ENCODE measurements around the gene ADORA2A. TPM values are rescaled to one million over a fixed set of nuclear protein-coding genes. Genes with fewer than 3 reads are reported as not detected.

The ADORA2A gene
- total and polyA plus RNA-seq, 9 donors = 0.57 to 5.0 (median 2.7) TPM

DNA sequence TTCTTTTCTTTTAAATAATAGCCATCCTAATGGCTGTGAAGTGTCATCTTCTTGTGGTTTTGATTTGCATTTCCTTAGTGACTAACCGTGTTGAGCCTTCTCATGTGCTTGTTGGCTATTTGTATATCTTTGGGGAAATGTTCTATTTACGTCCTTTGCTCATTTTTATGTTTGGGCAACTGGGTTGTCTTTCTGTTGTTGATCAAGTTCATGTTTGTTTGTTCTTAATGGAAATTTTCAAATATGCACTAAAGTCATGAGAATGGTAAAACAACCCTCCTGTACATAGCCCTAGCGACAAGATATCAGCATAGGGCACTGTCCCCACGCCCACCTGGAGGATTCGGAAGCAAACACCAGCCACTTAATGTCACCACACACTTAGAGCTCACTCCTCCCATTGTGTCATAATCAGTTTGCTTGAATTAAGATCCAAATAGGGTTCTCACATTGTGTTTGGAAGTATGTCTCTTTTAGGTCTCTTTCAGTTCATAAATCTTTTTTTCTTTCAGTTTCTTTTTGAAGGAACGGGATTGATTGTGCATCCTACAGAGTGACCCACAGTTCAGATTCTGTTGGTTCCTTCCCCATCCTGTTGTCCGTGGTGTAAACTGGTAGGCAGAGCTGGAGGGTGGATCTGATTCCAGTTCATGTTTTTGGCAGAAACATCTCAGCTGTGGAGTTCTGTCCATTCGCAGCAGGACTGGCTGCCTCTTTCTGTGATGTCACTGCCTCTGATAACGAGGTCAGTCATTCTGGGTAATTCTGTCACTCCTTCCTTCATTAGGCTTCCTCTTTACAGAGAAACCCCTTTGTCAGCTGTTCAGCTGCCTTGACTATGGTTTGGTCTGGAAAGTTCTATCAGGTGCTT is 26.4 kb upstream of the ADORA2A start:
- no peak overlapping the region for H3K27ac ChIP-seq
- H3K36me3 ChIP-seq = no peaks in the 10 kb centered on the region
- peaks cover 4% of the 10 kb centered on the region for H3K4me1 ChIP-seq (ENCODE audit: insufficient read depth)
- intact Hi-C loops (cut with DNase I) = no loop called here
- H3K4me3 ChIP-seq = no peak overlapping the region
- TF ChIP-seq CTCF (IDR thresholded peaks at IDR 0.05) (no peak), POLR2A (IDR thresholded peaks at IDR 0.05) (no peak), EP300 (IDR thresholded peaks at IDR 0.05) (no peak)
- 71 to 77% (median 73%) methylated on average over 9 of the region's 9 CpGs for WGBS, 3 donors
- no peaks in the 10 kb centered on the region for H3K27me3 ChIP-seq
- H3K9me3 ChIP-seq = no peaks in the 10 kb centered on the region
- no peak for DNase-seq

DNA sequence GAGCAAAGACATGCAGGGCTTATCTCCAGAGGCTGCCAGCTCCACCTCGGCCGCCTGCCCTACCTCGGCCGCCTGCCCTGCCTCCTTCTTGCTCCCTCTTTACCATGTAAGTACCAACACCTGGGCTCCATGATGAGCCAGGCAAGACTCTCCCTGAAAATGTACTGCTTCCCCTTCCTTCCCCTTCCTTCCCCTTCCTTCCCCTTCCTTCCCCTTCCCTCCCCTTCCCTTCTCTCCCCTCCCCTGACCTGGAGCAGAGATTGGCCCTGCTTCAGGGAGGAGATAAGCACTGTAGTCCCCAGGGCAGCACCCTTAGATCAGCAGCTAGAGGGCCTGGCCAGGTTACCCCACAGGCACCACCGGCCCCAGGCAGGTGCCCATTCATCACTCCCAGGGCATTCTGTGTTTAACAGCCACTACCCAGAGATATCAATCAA is 25.4 kb upstream of the ADORA2A start:
- TF ChIP-seq POLR2A (IDR thresholded peaks at IDR 0.05) (no peak), CTCF (IDR thresholded peaks at IDR 0.05) (no peak), EP300 (IDR thresholded peaks at IDR 0.05) (no peak)
- no peak overlapping the region for H3K27ac ChIP-seq
- H3K9me3 ChIP-seq = no peaks in the 10 kb centered on the region
- H3K4me3 ChIP-seq = no peak overlapping the region
- intact Hi-C loops (cut with DNase I) = no loop called here
- DNase-seq = no peak
- no peaks in the 10 kb centered on the region for H3K36me3 ChIP-seq
- no peaks in the 10 kb centered on the region for H3K27me3 ChIP-seq
- peaks cover 7% of the 10 kb centered on the region for H3K4me1 ChIP-seq (ENCODE audit: insufficient read depth)
- 89 to 95% (median 93%) methylated on average over 5 of the region's 5 CpGs for WGBS, 3 donors

DNA sequence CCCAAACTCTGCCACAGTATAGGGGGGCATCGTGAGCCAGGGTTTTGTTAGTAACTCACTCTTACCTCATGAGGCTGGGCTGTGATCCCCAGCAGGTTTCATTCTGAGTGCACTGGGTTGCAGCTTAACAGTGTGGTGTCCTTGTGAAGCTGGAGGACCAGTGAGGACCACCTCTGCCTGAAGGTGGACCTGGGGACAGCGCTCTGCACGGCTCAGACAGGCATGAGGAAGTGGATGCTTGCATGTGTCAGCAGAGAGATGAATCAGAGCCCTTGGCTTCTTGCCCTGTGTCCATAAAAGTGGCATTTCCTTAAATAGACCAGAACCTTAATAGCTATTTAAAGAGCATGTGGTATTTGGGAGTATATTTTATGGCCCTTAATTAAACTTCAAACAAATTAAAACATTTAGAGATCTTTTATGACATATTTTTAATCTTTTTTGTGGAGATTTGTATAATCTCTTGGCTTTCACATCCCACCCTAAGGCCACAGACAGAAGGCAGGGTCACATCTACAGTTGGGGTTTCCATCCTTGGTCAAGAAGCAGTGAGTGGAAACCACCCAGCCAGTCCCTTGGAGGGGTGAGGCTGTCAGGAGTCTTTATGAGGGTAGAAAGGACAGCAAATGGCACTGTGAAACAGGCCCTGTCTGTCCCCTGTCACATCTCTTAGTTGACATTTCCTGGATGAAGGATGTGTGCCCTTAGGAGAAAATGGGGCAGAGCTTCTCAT is 24.8 kb upstream of the ADORA2A start:
- TF ChIP-seq POLR2A (IDR thresholded peaks at IDR 0.05) (no peak), CTCF (IDR thresholded peaks at IDR 0.05) (no peak), EP300 (IDR thresholded peaks at IDR 0.05) (no peak)
- no peaks in the 10 kb centered on the region for H3K9me3 ChIP-seq
- H3K4me3 ChIP-seq = no peak overlapping the region
- H3K36me3 ChIP-seq = no peaks in the 10 kb centered on the region
- WGBS, 3 donors = 35 to 41% (median 39%) methylated on average over 3 of the region's 3 CpGs
- H3K27me3 ChIP-seq = no peaks in the 10 kb centered on the region
- intact Hi-C loops (cut with DNase I) = no loop called here
- peaks cover 9% of the 10 kb centered on the region for H3K4me1 ChIP-seq (ENCODE audit: insufficient read depth)
- peak in 4 of 5 donors; percentile 43 to 73 (median 60) for DNase-seq
- H3K27ac ChIP-seq = no peak overlapping the region

- Histone ChIP-seq H3K9me3 (no peaks in the 10 kb centered on the region), H3K36me3 (no peaks in the 10 kb centered on the region), H3K4me3 (no peak overlapping the region), H3K27me3 (no peaks in the 10 kb centered on the region), H3K4me1 (ENCODE audit: insufficient read depth) (peaks cover 15% of the 10 kb centered on the region), H3K27ac (no peak overlapping the region)
- WGBS, 3 donors = 89 to 91% (median 89%) methylated on average over 3 of the region's 3 CpGs
- TF ChIP-seq CTCF (IDR thresholded peaks at IDR 0.05) (no peak), POLR2A (IDR thresholded peaks at IDR 0.05) (no peak), EP300 (IDR thresholded peaks at IDR 0.05) (no peak)
- DNase-seq = no peak
- intact Hi-C loops (cut with DNase I) = no loop called here
These were observed 24.1 kb upstream of the ADORA2A start for GRCh38 chr22:24403346-24403745.

Data from ovary (tissue), 9 donors.